SH-SY5Y (cell line): Measurements from ENCODE around the gene APBA1.

ENCODE experiments used
- GATA2 ChIP-seq: IDR thresholded peaks from 2 replicates; pipeline ENCODE4 v1.6.1; 2011; ENCODE audit warnings: mild to moderate bottlenecking, low read depth, low read length
- GATA3 ChIP-seq: IDR thresholded peaks from 2 replicates; pipeline ENCODE4 v1.6.1; 2011; ENCODE audit warnings: low read depth, mild to moderate bottlenecking, low read length, moderate library complexity

APBA1 gene

GRCh38 chr9:69463497-69464068 is 208.6 kb downstream of the APBA1 start:
- TF ChIP-seq GATA2 (no peak), GATA3 (no peak)

GRCh38 chr9:69462394-69462793 is 209.8 kb downstream of the APBA1 start:
- no peak for TF ChIP-seq GATA2
- TF ChIP-seq GATA3: no peak

- TF ChIP-seq GATA3 (no peak), GATA2 (no peak)
Measured at GRCh38 chr9:69461103-69461887, 210.9 kb downstream of the APBA1 start.

GRCh38 chr9:69460012-69460411 is 212.2 kb downstream of the APBA1 start:
- TF ChIP-seq GATA2: no peak
- no peak for TF ChIP-seq GATA3

GRCh38 chr9:69458176-69458575 is 214.0 kb downstream of the APBA1 start:
- no peak for TF ChIP-seq GATA3

GRCh38 chr9:69456201-69456600 is 216.0 kb downstream of the APBA1 start:
- TF ChIP-seq GATA3 (no peak), GATA2 (no peak)

- TF ChIP-seq GATA3: no peak
- TF ChIP-seq GATA2: no peak
Measured at GRCh38 chr9:69455311-69455710, 216.9 kb downstream of the APBA1 start.

GRCh38 chr9:69454321-69454720 is 217.8 kb downstream of the APBA1 start:
- no peak for TF ChIP-seq GATA2
- TF ChIP-seq GATA3: no peak

GRCh38 chr9:69453746-69454145 is 218.4 kb downstream of the APBA1 start:
- TF ChIP-seq GATA3: no peak
- no peak for TF ChIP-seq GATA2

GRCh38 chr9:69452110-69452782 is 219.9 kb downstream of the APBA1 start:
- no peak for TF ChIP-seq GATA2
- TF ChIP-seq GATA3: no peak

GRCh38 chr9:69446496-69446895 is 225.7 kb downstream of the APBA1 start:
- TF ChIP-seq GATA3 (no peak), GATA2 (no peak)

- TF ChIP-seq GATA2: no peak
- no peak for TF ChIP-seq GATA3
Measured at GRCh38 chr9:69445251-69445650, 226.9 kb downstream of the APBA1 start.

- no peak for TF ChIP-seq GATA2
- no peak for TF ChIP-seq GATA3
Measured at GRCh38 chr9:69444791-69445190, 227.4 kb downstream of the APBA1 start.

GRCh38 chr9:69444021-69444420 is 228.2 kb downstream of the APBA1 start:
- TF ChIP-seq GATA2 (no peak), GATA3 (no peak)

- no peak for TF ChIP-seq GATA2
- TF ChIP-seq GATA3: no peak
Measured at GRCh38 chr9:69443178-69443577, 229.0 kb downstream of the APBA1 start.

GRCh38 chr9:69442486-69442885 is 229.7 kb downstream of the APBA1 start:
- TF ChIP-seq GATA2 (no peak), GATA3 (no peak)
